ENCODE measurements around the gene USP43. TPM values are rescaled to one million over a fixed set of nuclear protein-coding genes. Genes with fewer than 3 reads are reported as not detected.

Gene USP43
- total and polyA plus RNA-seq, 2 donors (not counting 1 experiment from before 2014, with no cell fraction given): 0.16 to 0.30 TPM

DNA sequence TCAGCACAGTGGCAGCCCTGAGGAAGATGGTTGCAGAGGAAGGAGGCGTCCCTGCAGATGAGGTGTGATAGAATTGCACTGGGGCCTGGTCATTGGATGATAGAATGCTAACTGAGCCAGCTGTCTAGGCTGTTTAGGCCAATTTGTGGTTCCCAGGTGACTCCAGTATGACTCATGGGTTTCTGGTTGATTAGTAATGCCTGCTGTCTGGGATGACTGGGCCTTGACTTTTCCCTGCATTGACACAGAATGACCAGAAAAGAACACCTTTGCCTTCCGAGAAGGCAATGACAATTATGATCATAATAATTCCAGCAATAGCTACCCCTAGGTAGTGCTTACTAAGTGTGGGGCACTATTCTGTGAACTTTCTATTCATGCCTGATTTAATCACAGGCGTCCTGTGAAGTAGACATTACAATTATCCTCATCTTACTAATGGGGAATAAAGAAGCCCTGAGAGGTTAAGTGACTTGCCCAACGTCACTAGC, 31.5 kb downstream of the USP43 start:
- no peak overlapping the region for H3K27ac ChIP-seq (ENCODE audit: low read length in 2 of 2)
- no peak overlapping the region for H3K4me3 ChIP-seq (ENCODE audit: control extremely low read depth in 1 of 5, extremely low read depth in 1 of 5, insufficient read depth in 1 of 5, low read depth in 2 of 5, low read length in 4 of 5)
- 88% methylated on average over 1 of the region's 4 CpGs for WGBS (ENCODE audit: insufficient coverage)
- DNase-seq: no peak
- CTCF ChIA-PET: no interaction called here
- H3K36me3 ChIP-seq (replicated peaks in 1 of 2; ENCODE audit: control extremely low read depth in 1 of 2, control insufficient read depth in 1 of 2, extremely low read depth in 1 of 2, insufficient read depth in 2 of 2, low read length in 1 of 2): no peaks in the 10 kb centered on the region
- no peaks in the 10 kb centered on the region for H3K9me3 Mint-ChIP-seq (ENCODE audit: insufficient read depth)
- TF ChIP-seq, protein P1, sequence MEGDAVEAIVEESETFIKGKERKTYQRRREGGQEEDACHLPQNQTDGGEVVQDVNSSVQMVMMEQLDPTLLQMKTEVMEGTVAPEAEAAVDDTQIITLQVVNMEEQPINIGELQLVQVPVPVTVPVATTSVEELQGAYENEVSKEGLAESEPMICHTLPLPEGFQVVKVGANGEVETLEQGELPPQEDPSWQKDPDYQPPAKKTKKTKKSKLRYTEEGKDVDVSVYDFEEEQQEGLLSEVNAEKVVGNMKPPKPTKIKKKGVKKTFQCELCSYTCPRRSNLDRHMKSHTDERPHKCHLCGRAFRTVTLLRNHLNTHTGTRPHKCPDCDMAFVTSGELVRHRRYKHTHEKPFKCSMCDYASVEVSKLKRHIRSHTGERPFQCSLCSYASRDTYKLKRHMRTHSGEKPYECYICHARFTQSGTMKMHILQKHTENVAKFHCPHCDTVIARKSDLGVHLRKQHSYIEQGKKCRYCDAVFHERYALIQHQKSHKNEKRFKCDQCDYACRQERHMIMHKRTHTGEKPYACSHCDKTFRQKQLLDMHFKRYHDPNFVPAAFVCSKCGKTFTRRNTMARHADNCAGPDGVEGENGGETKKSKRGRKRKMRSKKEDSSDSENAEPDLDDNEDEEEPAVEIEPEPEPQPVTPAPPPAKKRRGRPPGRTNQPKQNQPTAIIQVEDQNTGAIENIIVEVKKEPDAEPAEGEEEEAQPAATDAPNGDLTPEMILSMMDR (IDR thresholded peaks at IDR 0.05): no peak
- no peak for TF ChIP-seq EZH2 (IDR thresholded peaks at IDR 0.05; ENCODE audit: borderline replicate concordance, insufficient read depth, low read depth, low read length, poor library complexity, severe bottlenecking)
- H2AFZ ChIP-seq (ENCODE audit: insufficient read depth, low read depth, low read length, poor library complexity, severe bottlenecking): no peak overlapping the region
- no peak overlapping the region for H3K27ac Mint-ChIP-seq
- no peaks in the 10 kb centered on the region for H4K20me1 ChIP-seq (ENCODE audit: control insufficient read depth, insufficient read depth, low read length, poor library complexity, severe bottlenecking)
- POLR2A ChIA-PET: no interaction called here
- no peak overlapping the region for H3K4me3 Mint-ChIP-seq
- no peaks in the 10 kb centered on the region for H3K4me1 Mint-ChIP-seq
- H3K4me2 ChIP-seq (replicated peaks; ENCODE audit: low read depth, low read length, poor library complexity, severe bottlenecking): no peak overlapping the region
- peaks cover 0 to 10% (median 8%) of the 10 kb centered on the region in 3 donors for H3K9me3 ChIP-seq (ENCODE audit: control extremely low read depth in 1 of 3, control insufficient read depth in 2 of 3, insufficient read depth in 1 of 3, low read length in 2 of 3)
- H3K4me1 ChIP-seq (ENCODE audit: control insufficient read depth in 2 of 2, insufficient read depth in 2 of 2, low read length in 2 of 2): no peaks in the 10 kb centered on the region
- no peaks in the 10 kb centered on the region for H3K27me3 ChIP-seq (replicated peaks in 1 of 4; ENCODE audit: control extremely low read depth in 1 of 4, control insufficient read depth in 3 of 4, insufficient read depth in 4 of 4, low read length in 3 of 4)
- ATAC-seq (ENCODE audit: low read depth): no peak
- intact Hi-C loops (cut with micrococcal nuclease): no loop called here
- H3K9ac ChIP-seq (ENCODE audit: low read length): no peak overlapping the region
- no peaks in the 10 kb centered on the region for H3K27me3 Mint-ChIP-seq
- H3K79me2 ChIP-seq (ENCODE audit: control insufficient read depth, insufficient read depth, low read length): no peaks in the 10 kb centered on the region

- Histone ChIP-seq H2AFZ (ENCODE audit: insufficient read depth, low read depth, low read length, poor library complexity, severe bottlenecking) (no peak overlapping the region), H3K36me3 (replicated peaks in 1 of 2; ENCODE audit: control extremely low read depth in 1 of 2, control insufficient read depth in 1 of 2, extremely low read depth in 1 of 2, insufficient read depth in 2 of 2, low read length in 1 of 2) (no peaks in the 10 kb centered on the region), H3K4me1 (ENCODE audit: control insufficient read depth in 2 of 2, insufficient read depth in 2 of 2, low read length in 2 of 2) (no peaks in the 10 kb centered on the region), H4K20me1 (ENCODE audit: control insufficient read depth, insufficient read depth, low read length, poor library complexity, severe bottlenecking) (no peaks in the 10 kb centered on the region), H3K9ac (ENCODE audit: low read length) (no peak overlapping the region), H3K4me2 (replicated peaks; ENCODE audit: low read depth, low read length, poor library complexity, severe bottlenecking) (no peak overlapping the region), H3K4me3 (ENCODE audit: control extremely low read depth in 1 of 5, extremely low read depth in 1 of 5, insufficient read depth in 1 of 5, low read depth in 2 of 5, low read length in 4 of 5) (no peak overlapping the region), H3K27ac (ENCODE audit: low read length in 2 of 2) (no peak overlapping the region), H3K27me3 (replicated peaks in 1 of 4; ENCODE audit: control extremely low read depth in 1 of 4, control insufficient read depth in 3 of 4, insufficient read depth in 4 of 4, low read length in 3 of 4) (no peaks in the 10 kb centered on the region), H3K9me3 (ENCODE audit: control extremely low read depth in 1 of 3, control insufficient read depth in 2 of 3, insufficient read depth in 1 of 3, low read length in 2 of 3) (peaks cover 0 to 10% (median 8%) of the 10 kb centered on the region in 3 donors), H3K79me2 (ENCODE audit: control insufficient read depth, insufficient read depth, low read length) (no peaks in the 10 kb centered on the region)
- Mint-ChIP-seq H3K27me3 (no peaks in the 10 kb centered on the region), H3K27ac (no peak overlapping the region), H3K4me1 (no peaks in the 10 kb centered on the region), H3K9me3 (ENCODE audit: insufficient read depth) (no peaks in the 10 kb centered on the region), H3K4me3 (no peak overlapping the region)
- DNase-seq (no peak), ATAC-seq (ENCODE audit: low read depth) (no peak)
- POLR2A ChIA-PET: no interaction called here
- intact Hi-C loops (cut with micrococcal nuclease): no loop called here
- 96% methylated on average over 7 of the region's 7 CpGs for WGBS (ENCODE audit: insufficient coverage)
- CTCF ChIA-PET: no interaction called here
- TF ChIP-seq, protein P1 (IDR thresholded peaks at IDR 0.05): no peak
- TF ChIP-seq EZH2 (IDR thresholded peaks at IDR 0.05; ENCODE audit: borderline replicate concordance, insufficient read depth, low read depth, low read length, poor library complexity, severe bottlenecking): no peak
These were observed 32.1 kb downstream of the USP43 start for GRCh38 chr17:9677411-9677810.
